Prostate gland (tissue), 2 donors: ENCODE data around the gene OXLD1. TPM values are rescaled to one million over a fixed set of nuclear protein-coding genes. Genes with fewer than 3 reads are reported as not detected.

Experiments
- DNase-seq: peaks from one replicate; pipeline ENCODE4 v3.0.0-alpha.2; 2019; ENCODE audit warnings: low spot score
- H3K27ac ChIP-seq, 2 donors: fragments of 200-600 bp; sonication (generic); 2 replicates each; pipeline ENCODE4 v1.5.1; 2017 to 2019
- H3K27me3 ChIP-seq: fragments of 200-600 bp; sonication (generic); replicated peaks from 2 replicates; pipeline ENCODE4 v1.5.1; 2019; ENCODE audit not compliant: insufficient read depth
- H3K36me3 ChIP-seq, 2 donors: fragments of 200-600 bp; sonication (generic); 1 replicate in 1 of 2; 2 replicates in 1 of 2; pipeline versions ENCODE4 v1.5.1 to v1.8.1; 2017 to 2019
- H3K4me1 ChIP-seq: fragments of 200-600 bp; sonication (generic); replicated peaks from 2 replicates; pipeline ENCODE4 v1.5.1; 2019
- H3K4me3 ChIP-seq, 2 donors: fragments of 200-600 bp; sonication (generic); 2 replicates each; pipeline ENCODE4 v1.5.1; 2017 to 2019
- H3K9me3 ChIP-seq: fragments of 200-600 bp; sonication (generic); 2 replicates; pipeline ENCODE4 v1.5.1; 2017
- CTCF ChIP-seq, 4 experiments: fragments of 200-600 bp in 2 of 4; fragments of 450-650 bp in 2 of 4; sonication (generic) in 2 of 4; IDR thresholded peaks; 1 replicate in 3 of 4; 2 replicates in 1 of 4; pipeline ENCODE4 v1.5.1; 2016 to 2019; ENCODE audit warnings: antibody characterized with exemption in 4 of 4, mild to moderate bottlenecking in 2 of 4, moderate library complexity in 2 of 4
- POLR2A ChIP-seq: fragments of 450-650 bp; IDR thresholded peaks from one replicate; pipeline ENCODE4 v1.6.1; 2016; ENCODE audit warnings: antibody characterized with exemption, mild to moderate bottlenecking
- POLR2AphosphoS5 ChIP-seq: sonication (generic); formaldehyde crosslinking; IDR thresholded peaks from one replicate; pipeline ENCODE4 v1.6.1; 2017; ENCODE audit warnings: antibody characterized with exemption
- WGBS: methylation state at CpG from one replicate; pipeline ENCODE4 v1.1.5; 2018; 5-methylcytosine and 5-hydroxymethylcytosine counted together
- intact Hi-C: fragments of 100-400 bp; cut with DNase I; formaldehyde crosslinking; loops from one replicate; pipeline ENCODE4 v1.14.2; 2022
- total RNA-seq, 2 donors: library from RNA; depleted of rRNA; stranded (reverse); fragments of >200 nt; gene quantifications; one replicate each; pipeline ENCODE4 v1.1.0, GENCODE V29; 2016

Gene OXLD1
- total RNA-seq, 2 donors from 2014 or later, result 52.5 to 59.2 TPM

GRCh38 chr17:81708739-81709185 lies 42.4 kb upstream of the OXLD1 start:
- Histone ChIP-seq H3K36me3 (peaks cover 0 to 4% of the 10 kb centered on the region in 2 donors), H3K27ac (no peak overlapping the region), H3K27me3 (no peaks in the 10 kb centered on the region), H3K4me1 (peaks cover 25% of the 10 kb centered on the region), H3K4me3 (no peak overlapping the region), H3K9me3 (no peaks in the 10 kb centered on the region)
- WGBS, result 92% methylated on average over 17 of the region's 17 CpGs
- intact Hi-C loops, result no loop called here
- TF ChIP-seq POLR2AphosphoS5 (no peak), POLR2A (no peak), CTCF (IDR thresholded peaks at IDR 0.05) (no peak)
- DNase-seq, result no peak

GRCh38 chr17:81707725-81708646 lies 41.6 kb upstream of the OXLD1 start:
- Histone ChIP-seq H3K27ac (no peak overlapping the region), H3K36me3 (peaks cover 0 to 4% of the 10 kb centered on the region in 2 donors), H3K9me3 (no peaks in the 10 kb centered on the region), H3K4me1 (peaks cover 17% of the 10 kb centered on the region), H3K4me3 (no peak overlapping the region), H3K27me3 (no peaks in the 10 kb centered on the region)
- TF ChIP-seq POLR2A (no peak), CTCF (IDR thresholded peaks at IDR 0.05) (no peak), POLR2AphosphoS5 (no peak)
- WGBS, result 79% methylated on average over 18 of the region's 25 CpGs
- no peak for DNase-seq
- intact Hi-C loops, result no loop called here

- Histone ChIP-seq H3K9me3 (no peaks in the 10 kb centered on the region), H3K27ac (no peak overlapping the region), H3K36me3 (peaks cover 0 to 4% of the 10 kb centered on the region in 2 donors), H3K27me3 (no peaks in the 10 kb centered on the region), H3K4me3 (no peak overlapping the region), H3K4me1 (peaks cover 21% of the 10 kb centered on the region)
- no peak for DNase-seq
- intact Hi-C loops, result no loop called here
- TF ChIP-seq POLR2AphosphoS5 (no peak), POLR2A (no peak), CTCF (IDR thresholded peaks at IDR 0.05) (no peak)
- 92% methylated on average over 48 of the region's 54 CpGs for WGBS
Observed at GRCh38 chr17:81706757-81707624, 40.6 kb upstream of the OXLD1 start.

- intact Hi-C loops, result no loop called here
- H3K9me3 ChIP-seq, result no peaks in the 10 kb centered on the region
- H3K27ac ChIP-seq, result no peak overlapping the region
- H3K4me3 ChIP-seq, result no peak overlapping the region
- H3K27me3 ChIP-seq, result no peaks in the 10 kb centered on the region
- TF ChIP-seq POLR2AphosphoS5, result no peak
- TF ChIP-seq CTCF (IDR thresholded peaks at IDR 0.05), result no peak
- TF ChIP-seq POLR2A, result no peak
- 93% methylated on average over 17 of the region's 17 CpGs for WGBS
- H3K36me3 ChIP-seq, result peaks cover 0 to 4% of the 10 kb centered on the region in 2 donors
- H3K4me1 ChIP-seq, result peaks cover 28% of the 10 kb centered on the region
- no peak for DNase-seq
Observed at GRCh38 chr17:81706232-81706611, 39.8 kb upstream of the OXLD1 start.
